Measurements from ENCODE around the gene PTRH1.

DNA sequence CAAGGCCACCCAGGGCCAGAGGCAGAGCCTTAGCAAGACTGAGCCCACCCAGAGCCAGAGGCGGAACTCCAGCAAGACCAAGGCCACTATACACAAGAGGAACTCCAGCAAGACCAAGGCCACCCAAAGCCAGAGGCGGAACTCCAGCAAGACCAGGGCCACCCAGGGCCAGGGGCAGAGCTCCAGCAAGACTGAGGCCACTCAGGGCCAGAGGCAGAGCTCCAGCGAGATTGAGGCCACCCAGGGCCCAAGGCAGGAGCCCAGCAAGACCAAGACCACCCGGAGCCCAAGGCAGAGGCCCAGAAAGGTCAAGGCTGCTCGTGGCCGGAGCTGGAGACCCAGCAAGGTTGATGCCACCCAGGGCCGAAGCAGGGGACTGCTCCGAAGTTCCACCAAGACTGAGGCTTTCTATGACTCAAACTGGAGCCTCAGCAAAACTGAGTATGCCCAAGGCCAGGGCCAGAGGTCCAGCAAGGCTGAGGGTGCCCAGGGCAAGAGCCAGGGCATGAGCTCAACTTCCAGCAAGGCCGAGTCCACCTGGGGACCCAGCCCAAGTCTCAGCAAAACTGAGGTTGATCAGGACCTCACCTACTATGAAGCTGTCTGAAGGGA, 15.4 kb upstream of the PTRH1 start:
- TF ChIP-seq POLR2AphosphoS5 (IDR thresholded peaks at IDR 0.05; ENCODE audit: borderline replicate concordance, low read depth, low read length) (no peak), EZH2 (IDR thresholded peaks at IDR 0.05) (no peak), FOXP2 (optimal IDR thresholded peaks at IDR 0.05; ENCODE audit: control extremely low read depth, extremely low read length, insufficient read depth) (no peak)
